ENCODE results near the gene TBXT.
A peak's percentile ranks its signal among the peaks of the same experiment; 100 is the strongest.

The TBXT gene

DNA sequence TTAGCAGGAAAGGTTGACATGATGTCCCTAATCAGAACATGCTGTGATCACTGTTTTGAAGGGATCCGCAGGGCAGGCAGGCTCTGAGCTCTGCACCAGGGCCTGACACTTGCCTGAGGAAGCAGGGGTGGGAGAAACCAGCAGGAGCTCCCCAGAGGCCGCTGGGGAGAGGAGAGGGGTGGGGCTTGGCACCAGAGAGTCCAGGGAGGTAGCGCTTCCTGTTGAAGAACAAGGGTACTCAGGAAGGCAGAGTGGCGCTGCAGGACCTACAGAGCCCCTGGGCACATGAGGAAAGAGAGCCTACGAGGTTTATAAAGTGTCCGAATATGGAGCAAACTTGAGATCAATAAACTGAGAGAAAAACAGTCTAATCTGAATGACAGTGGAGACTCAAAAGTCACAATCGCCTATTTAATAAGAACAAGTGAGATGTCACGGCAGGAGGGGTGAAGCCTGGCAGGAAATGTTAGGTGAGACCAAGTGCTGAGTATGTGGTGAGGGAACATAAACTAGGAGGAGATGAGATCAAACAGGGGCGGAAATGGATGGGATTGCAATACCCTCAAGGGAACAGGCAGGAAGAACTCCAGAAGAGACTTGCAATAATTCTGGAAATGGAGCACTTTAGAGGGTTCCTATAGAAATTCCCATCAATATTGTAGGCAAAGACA, 5.8 kb upstream of the TBXT start:
- Histone ChIP-seq H3K36me3 (no peaks in the 10 kb centered on the region), H3K9me3 (peaks cover 14% of the 10 kb centered on the region), H3K9ac (no peak overlapping the region; the same call in 1 of the 2 replicates), H3K4me3 (0 out of 2 replicates have a peak overlapping the region, but pooled peaks have one; percentile 10), H3K27me3 (no peaks in the 10 kb centered on the region), H3K4me2 (peak overlapping the region; percentile 74), H3K4me1 (peaks cover 34% of the 10 kb centered on the region), H4K20me1 (no peaks in the 10 kb centered on the region), H3K27ac (no peak overlapping the region)
- TF ChIP-seq Cebpa-rat (IDR thresholded peaks at IDR 0.05) = no peak

DNA sequence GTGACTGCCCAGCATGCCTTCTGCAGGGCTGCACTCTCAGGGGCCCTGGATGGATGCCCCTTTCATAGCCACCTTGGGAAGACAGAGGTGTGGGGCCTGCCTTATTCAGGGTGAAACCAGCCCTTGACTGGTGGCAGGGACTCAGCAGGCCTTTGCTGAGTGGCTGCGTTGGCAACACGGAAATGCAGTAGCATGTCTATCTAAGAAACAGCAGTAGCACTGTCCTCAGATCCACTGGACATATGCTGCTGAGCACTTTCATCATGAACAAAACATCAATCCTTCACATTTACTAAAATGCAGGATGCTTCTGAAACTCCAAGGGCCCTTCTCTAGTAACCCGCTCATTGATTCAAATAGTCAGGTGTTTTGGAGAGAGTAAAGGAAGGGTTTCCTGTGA, 4.9 kb upstream of the TBXT start:
- Histone ChIP-seq H3K4me3 (0 out of 2 replicates have a peak overlapping the region, but pooled peaks have one; percentile 10), H3K27ac (no peak overlapping the region), H3K4me1 (peaks cover 34% of the 10 kb centered on the region), H3K9me3 (peaks cover 23% of the 10 kb centered on the region), H3K9ac (no peak overlapping the region; the same call in 1 of the 2 replicates), H3K4me2 (peak overlapping the region; percentile 74), H3K36me3 (no peaks in the 10 kb centered on the region), H3K27me3 (no peaks in the 10 kb centered on the region), H4K20me1 (no peaks in the 10 kb centered on the region)
- TF ChIP-seq Cebpa-rat (IDR thresholded peaks at IDR 0.05) = no peak

- Histone ChIP-seq H3K4me2 (no peak overlapping the region), H3K4me3 (no peak overlapping the region), H3K36me3 (no peaks in the 10 kb centered on the region), H3K27ac (no peak overlapping the region), H3K4me1 (peaks cover 34% of the 10 kb centered on the region), H3K9me3 (peaks cover 38% of the 10 kb centered on the region), H3K9ac (no peak overlapping the region), H3K27me3 (no peaks in the 10 kb centered on the region), H4K20me1 (no peaks in the 10 kb centered on the region)
- TF ChIP-seq Cebpa-rat (IDR thresholded peaks at IDR 0.05) = no peak
Measured at GRCh38 chr6:166169549-166170421, 2.1 kb upstream of the TBXT start.

- peaks cover 38% of the 10 kb centered on the region for H3K9me3 ChIP-seq
- no peak overlapping the region for H3K4me3 ChIP-seq
- H3K4me1 ChIP-seq = peaks cover 29% of the 10 kb centered on the region
- H4K20me1 ChIP-seq = no peaks in the 10 kb centered on the region
- no peak overlapping the region for H3K4me2 ChIP-seq
- no peak overlapping the region for H3K27ac ChIP-seq
- H3K36me3 ChIP-seq = no peaks in the 10 kb centered on the region
- no peak for TF ChIP-seq Cebpa-rat (IDR thresholded peaks at IDR 0.05)
- no peaks in the 10 kb centered on the region for H3K27me3 ChIP-seq
- H3K9ac ChIP-seq = no peak overlapping the region
Measured at GRCh38 chr6:166168616-166169548, 1.2 kb upstream of the TBXT start.

DNA sequence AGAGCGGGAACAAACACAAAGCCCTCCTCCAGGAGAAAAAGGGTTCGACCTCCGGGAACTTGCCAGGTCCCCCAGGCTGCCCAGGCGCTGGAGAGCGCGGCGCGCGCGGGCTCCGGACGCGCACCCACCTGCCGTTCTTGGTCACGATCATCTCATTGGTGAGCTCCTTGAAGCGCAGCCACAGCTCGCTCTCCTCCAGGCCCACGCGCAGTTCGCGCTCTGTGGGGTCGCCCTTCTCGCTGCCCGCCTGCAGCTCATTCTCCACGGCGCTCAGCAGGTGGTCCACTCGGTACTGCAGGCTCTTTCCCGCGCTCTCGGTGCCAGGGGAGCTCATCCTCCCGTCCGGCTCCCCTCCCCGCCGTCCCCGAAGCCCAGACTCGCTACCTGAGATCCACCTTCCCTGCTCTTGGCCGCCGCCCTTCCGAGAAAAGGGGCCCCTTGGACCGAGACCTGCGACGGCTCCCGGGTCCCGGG, 356 bp downstream of the TBXT start:
- no peaks in the 10 kb centered on the region for H3K27me3 ChIP-seq
- no peaks in the 10 kb centered on the region for H4K20me1 ChIP-seq
- TF ChIP-seq Cebpa-rat (IDR thresholded peaks at IDR 0.05) = no peak
- H3K27ac ChIP-seq = no peak overlapping the region
- H3K9me3 ChIP-seq = peaks cover 38% of the 10 kb centered on the region
- peaks cover 13% of the 10 kb centered on the region for H3K4me1 ChIP-seq
- H3K4me3 ChIP-seq = no peak overlapping the region
- H3K4me2 ChIP-seq = no peak overlapping the region
- no peaks in the 10 kb centered on the region for H3K36me3 ChIP-seq
- H3K9ac ChIP-seq = no peak overlapping the region

- H4K20me1 ChIP-seq = no peaks in the 10 kb centered on the region
- no peak overlapping the region for H3K4me2 ChIP-seq
- no peak overlapping the region for H3K9ac ChIP-seq
- H3K27me3 ChIP-seq = no peaks in the 10 kb centered on the region
- 0 out of 2 replicates have a peak, but pooled peaks cover 6% of the 10 kb centered on the region for H3K4me1 ChIP-seq
- no peak overlapping the region for H3K4me3 ChIP-seq
- no peak overlapping the region for H3K27ac ChIP-seq
- no peaks in the 10 kb centered on the region for H3K36me3 ChIP-seq
- TF ChIP-seq Cebpa-rat (IDR thresholded peaks at IDR 0.05) = no peak
- H3K9me3 ChIP-seq = peaks cover 38% of the 10 kb centered on the region
Measured at GRCh38 chr6:166166314-166167257, 1.1 kb downstream of the TBXT start.

- Histone ChIP-seq H3K4me2 (no peak overlapping the region), H3K27me3 (no peaks in the 10 kb centered on the region)
Measured at GRCh38 chr6:166165558-166166313, 1.9 kb downstream of the TBXT start.

More at GRCh38 chr6:166165558-166166313, 1.9 kb downstream of the TBXT start:
- no peaks in the 10 kb centered on the region for H4K20me1 ChIP-seq
- no peaks in the 10 kb centered on the region for H3K4me1 ChIP-seq
- H3K9me3 ChIP-seq = peaks cover 38% of the 10 kb centered on the region
- no peaks in the 10 kb centered on the region for H3K36me3 ChIP-seq
- TF ChIP-seq Cebpa-rat (IDR thresholded peaks at IDR 0.05) = no peak
- H3K27ac ChIP-seq = no peak overlapping the region
- H3K4me3 ChIP-seq = no peak overlapping the region
- no peak overlapping the region for H3K9ac ChIP-seq
